ENCODE measurements around the gene SETD4. TPM values are rescaled to one million over a fixed set of nuclear protein-coding genes. Genes with fewer than 3 reads are reported as not detected.

SETD4 gene, protein sequence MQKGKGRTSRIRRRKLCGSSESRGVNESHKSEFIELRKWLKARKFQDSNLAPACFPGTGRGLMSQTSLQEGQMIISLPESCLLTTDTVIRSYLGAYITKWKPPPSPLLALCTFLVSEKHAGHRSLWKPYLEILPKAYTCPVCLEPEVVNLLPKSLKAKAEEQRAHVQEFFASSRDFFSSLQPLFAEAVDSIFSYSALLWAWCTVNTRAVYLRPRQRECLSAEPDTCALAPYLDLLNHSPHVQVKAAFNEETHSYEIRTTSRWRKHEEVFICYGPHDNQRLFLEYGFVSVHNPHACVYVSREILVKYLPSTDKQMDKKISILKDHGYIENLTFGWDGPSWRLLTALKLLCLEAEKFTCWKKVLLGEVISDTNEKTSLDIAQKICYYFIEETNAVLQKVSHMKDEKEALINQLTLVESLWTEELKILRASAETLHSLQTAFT
- 10 to 100 TPM; 16.8 to 23.2 (median 21.2) TPM for total RNA-seq

DNA sequence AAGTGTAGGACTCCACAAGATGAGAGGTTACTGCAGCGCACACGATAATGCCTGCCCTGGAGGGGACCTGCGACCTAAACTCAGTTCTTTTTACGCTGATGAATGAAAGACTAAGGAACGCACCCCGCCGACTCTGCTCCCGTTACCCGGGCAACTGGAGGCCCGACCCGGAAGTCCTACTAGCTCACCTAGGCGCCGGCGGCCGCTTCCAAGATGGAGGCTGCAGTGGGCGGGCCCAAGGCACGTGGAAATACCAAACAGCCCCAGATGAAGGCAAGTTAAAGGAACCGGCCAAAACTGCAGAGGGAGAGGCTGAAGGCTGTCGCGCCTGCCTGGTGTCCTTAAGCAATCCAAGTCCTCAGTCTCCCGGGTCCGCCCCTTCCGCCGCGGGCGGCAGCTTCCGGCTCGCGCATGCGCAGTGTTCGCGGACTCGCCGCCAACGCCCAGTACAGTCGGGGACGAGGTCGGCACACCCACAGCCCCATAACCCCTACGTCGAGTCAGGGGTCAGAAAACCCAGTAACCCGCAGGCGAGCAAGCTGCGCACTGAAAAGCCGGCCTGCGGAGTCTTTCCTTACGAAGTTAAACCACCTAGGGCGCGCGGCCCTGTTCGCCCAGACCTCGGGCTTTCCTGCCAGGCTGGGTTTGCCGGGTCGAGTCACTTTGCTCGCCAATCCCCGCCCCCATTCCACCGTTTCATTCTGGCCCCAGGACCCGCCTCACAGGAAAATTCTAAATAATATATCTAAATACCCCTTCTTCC is at the start of gene SETD4:
TSS of gene SETD4 (minus strand) at position 368 of the 763 bp plus-strand sequence. CDS start 1,638 bp downstream, outside the sequence.
- TF ChIP-seq, protein P1, sequence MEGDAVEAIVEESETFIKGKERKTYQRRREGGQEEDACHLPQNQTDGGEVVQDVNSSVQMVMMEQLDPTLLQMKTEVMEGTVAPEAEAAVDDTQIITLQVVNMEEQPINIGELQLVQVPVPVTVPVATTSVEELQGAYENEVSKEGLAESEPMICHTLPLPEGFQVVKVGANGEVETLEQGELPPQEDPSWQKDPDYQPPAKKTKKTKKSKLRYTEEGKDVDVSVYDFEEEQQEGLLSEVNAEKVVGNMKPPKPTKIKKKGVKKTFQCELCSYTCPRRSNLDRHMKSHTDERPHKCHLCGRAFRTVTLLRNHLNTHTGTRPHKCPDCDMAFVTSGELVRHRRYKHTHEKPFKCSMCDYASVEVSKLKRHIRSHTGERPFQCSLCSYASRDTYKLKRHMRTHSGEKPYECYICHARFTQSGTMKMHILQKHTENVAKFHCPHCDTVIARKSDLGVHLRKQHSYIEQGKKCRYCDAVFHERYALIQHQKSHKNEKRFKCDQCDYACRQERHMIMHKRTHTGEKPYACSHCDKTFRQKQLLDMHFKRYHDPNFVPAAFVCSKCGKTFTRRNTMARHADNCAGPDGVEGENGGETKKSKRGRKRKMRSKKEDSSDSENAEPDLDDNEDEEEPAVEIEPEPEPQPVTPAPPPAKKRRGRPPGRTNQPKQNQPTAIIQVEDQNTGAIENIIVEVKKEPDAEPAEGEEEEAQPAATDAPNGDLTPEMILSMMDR (IDR thresholded peaks at IDR 0.05; ENCODE audit: low read depth), result no peak

- TF ChIP-seq, protein P1 (IDR thresholded peaks at IDR 0.05; ENCODE audit: low read depth), result no peak
Measured at GRCh38 chr21:36109868-36110267, 49.5 kb upstream of the SETD4 start.

DNA sequence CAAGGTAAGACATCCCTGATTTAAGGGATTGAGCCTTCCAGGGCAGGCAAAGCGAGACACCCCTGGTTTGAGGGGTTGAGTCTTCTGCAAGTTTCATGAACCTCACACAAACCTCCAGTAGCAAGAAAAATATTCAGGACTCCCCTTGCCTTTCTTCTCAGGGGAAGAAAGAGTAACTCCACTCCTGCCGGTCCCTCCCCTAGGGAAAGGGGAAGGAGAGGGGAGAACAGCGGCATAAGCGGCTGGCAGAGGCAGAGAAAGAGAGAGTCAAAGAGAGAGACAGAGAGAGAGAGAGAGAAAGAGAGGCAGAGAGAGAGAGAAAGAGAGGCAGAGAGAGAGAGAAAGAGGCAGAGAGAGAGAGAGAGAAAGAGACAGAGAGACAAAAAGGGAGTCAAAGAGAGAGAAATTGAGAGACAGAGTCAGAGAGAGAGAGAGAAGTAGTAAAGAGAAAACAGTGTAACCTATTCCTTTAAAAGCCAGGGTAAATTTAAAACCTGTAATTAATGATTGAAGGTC is 45.1 kb upstream of the SETD4 start:
- TF ChIP-seq, protein P1 (IDR thresholded peaks at IDR 0.05; ENCODE audit: low read depth), result no peak

GRCh38 chr21:36104317-36105300 is 44.3 kb upstream of the SETD4 start:
- TF ChIP-seq, protein P1 (IDR thresholded peaks at IDR 0.05; ENCODE audit: low read depth), result no peak

- TF ChIP-seq, protein P1 (IDR thresholded peaks at IDR 0.05; ENCODE audit: low read depth), result no peak
Measured at GRCh38 chr21:36103434-36103833, 43.1 kb upstream of the SETD4 start.

GRCh38 chr21:36100971-36101641 is 40.8 kb upstream of the SETD4 start:
- TF ChIP-seq, protein P1 (IDR thresholded peaks at IDR 0.05; ENCODE audit: low read depth), result no peak

All from subcutaneous adipose tissue (tissue), 4 donors.